ENCODE data around the gene POLD2. TPM values are rescaled to one million over a fixed set of nuclear protein-coding genes. Genes with fewer than 3 reads are reported as not detected.
A peak's percentile ranks its signal among the peaks of the same experiment; 100 is the strongest.

Gene POLD2
- total RNA-seq, 1 donor from 2014 or later: 78.0 TPM

DNA sequence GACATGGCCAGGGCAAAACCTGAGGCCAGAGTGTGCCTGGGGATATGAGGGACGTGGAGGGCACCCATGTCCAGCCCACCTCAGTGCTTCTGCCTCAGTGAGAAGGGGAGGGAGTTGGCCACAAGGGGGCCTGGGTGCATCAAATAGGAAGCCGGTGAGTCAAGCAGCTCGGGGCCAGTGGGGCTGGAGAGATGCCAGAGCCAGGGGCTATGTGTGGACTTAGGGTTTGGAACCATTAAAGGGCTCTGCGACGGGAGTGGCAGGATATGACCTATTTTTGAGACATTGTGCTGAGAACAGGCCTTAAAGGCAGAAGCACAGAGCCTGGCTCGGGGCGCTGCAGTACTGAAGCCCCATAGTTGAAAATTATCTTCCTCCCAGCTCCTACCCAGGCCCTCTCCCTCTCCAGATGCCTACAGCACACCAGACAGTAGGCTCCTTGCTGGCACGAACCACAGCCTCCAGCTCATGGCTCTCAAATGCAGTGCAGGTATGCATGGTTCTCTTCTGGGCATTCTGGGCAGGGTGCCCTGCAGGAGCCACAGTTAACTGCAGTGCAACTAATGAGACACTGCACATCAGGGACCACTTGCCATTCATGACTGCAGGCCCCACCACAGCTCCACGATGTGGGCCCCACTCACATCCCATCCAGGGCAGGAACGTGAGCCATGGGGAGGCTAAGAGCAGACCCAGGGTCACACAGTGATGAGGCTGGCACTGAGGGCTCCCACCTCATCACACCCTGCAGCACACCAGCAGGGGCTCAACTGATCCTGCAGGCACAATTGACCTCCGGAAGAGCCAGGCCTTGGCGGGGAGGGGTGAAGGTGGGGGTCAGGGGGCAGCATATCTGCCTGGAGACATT lies 50.8 kb downstream of the POLD2 start:
- intact Hi-C loops (cut with micrococcal nuclease): loop anchor here (5.0 kb wide), 1 partner anchor 125 kb away; no protein-coding TSS in a partner anchor
- H3K27me3 ChIP-seq (ENCODE audit: low read depth): no peaks in the 10 kb centered on the region
- TF ChIP-seq, protein P1, sequence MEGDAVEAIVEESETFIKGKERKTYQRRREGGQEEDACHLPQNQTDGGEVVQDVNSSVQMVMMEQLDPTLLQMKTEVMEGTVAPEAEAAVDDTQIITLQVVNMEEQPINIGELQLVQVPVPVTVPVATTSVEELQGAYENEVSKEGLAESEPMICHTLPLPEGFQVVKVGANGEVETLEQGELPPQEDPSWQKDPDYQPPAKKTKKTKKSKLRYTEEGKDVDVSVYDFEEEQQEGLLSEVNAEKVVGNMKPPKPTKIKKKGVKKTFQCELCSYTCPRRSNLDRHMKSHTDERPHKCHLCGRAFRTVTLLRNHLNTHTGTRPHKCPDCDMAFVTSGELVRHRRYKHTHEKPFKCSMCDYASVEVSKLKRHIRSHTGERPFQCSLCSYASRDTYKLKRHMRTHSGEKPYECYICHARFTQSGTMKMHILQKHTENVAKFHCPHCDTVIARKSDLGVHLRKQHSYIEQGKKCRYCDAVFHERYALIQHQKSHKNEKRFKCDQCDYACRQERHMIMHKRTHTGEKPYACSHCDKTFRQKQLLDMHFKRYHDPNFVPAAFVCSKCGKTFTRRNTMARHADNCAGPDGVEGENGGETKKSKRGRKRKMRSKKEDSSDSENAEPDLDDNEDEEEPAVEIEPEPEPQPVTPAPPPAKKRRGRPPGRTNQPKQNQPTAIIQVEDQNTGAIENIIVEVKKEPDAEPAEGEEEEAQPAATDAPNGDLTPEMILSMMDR (IDR thresholded peaks at IDR 0.05; ENCODE audit: borderline replicate concordance): peak; percentile 76
- peak overlapping the region; percentile 44 for H3K4me3 ChIP-seq
- peak overlapping the region; percentile 93 for H3K27ac ChIP-seq (replicated peaks)
- H3K9me3 ChIP-seq (replicated peaks): no peaks in the 10 kb centered on the region
- DNase-seq: peak; percentile 82
- H3K36me3 ChIP-seq: peaks cover 41% of the 10 kb centered on the region
- H3K4me1 ChIP-seq: peaks cover 73% of the 10 kb centered on the region

DNA sequence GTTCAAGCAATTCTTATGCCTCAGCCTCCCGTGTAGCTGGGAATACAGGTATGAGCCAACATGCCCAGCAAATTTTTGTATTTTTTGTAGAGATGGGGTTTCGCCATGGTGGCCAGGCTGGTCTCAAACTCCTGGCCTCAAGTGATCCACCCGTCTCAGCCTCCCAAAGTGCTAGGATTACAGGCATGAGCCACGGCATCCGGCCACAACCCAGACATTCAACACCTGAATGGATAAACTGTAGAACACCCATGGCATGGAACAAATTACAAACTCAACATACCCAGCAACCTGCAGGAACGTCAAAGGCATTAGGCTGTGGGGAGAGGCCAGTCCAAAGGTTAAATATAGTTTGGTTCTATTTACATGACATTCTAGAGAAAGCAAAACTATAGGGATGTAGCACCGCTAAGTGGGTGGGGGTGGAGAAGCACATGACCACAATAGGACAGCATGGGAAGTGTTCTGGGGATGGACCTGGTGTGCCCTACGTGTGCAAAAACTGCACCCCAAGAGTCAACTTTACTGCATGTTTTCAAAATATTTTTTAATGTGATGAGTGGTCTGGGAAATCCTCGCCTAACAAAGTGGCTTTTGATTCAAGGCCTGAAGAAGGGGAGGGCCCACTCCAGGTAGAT lies 51.5 kb downstream of the POLD2 start:
- H3K36me3 ChIP-seq: peaks cover 33% of the 10 kb centered on the region
- intact Hi-C loops (cut with micrococcal nuclease): loop anchor here (5.0 kb wide), 1 partner anchor 125 kb away; no protein-coding TSS in a partner anchor
- no peaks in the 10 kb centered on the region for H3K9me3 ChIP-seq (replicated peaks)
- no peaks in the 10 kb centered on the region for H3K27me3 ChIP-seq (ENCODE audit: low read depth)
- peak overlapping the region; percentile 93 for H3K27ac ChIP-seq (replicated peaks)
- H3K4me3 ChIP-seq: no peak overlapping the region
- peak; percentile 7 for DNase-seq
- TF ChIP-seq, protein P1 (IDR thresholded peaks at IDR 0.05; ENCODE audit: borderline replicate concordance): no peak
- H3K4me1 ChIP-seq: peaks cover 71% of the 10 kb centered on the region

DNA sequence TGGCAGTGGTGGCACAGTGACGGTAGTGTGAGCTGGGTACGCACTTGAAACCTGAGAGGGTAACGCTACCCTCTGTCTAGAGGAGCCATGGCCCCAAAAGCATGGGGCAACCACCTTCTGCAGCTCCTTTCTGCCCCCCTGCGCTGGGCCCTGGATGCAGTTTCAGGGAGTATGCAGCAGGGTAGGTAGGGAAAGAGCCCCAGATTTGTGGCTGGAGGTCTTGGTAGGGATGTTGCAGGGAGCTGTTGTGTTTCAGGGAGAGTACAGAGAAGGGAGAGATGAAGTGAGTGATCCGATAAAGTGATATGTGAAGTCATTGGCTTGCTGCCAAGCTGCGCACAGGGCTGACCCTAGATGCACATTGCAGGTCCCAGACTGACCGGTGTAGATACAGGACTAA lies 55.3 kb downstream of the POLD2 start:
- TF ChIP-seq, protein P1 (IDR thresholded peaks at IDR 0.05; ENCODE audit: borderline replicate concordance): no peak
- Histone ChIP-seq H3K36me3 (peaks cover under 1% of the 10 kb centered on the region), H3K4me1 (peaks cover 75% of the 10 kb centered on the region), H3K4me3 (no peak overlapping the region), H3K27me3 (ENCODE audit: low read depth) (no peaks in the 10 kb centered on the region), H3K27ac (replicated peaks) (no peak overlapping the region), H3K9me3 (replicated peaks) (no peaks in the 10 kb centered on the region)
- DNase-seq: no peak
- intact Hi-C loops (cut with micrococcal nuclease): no loop called here

DNA sequence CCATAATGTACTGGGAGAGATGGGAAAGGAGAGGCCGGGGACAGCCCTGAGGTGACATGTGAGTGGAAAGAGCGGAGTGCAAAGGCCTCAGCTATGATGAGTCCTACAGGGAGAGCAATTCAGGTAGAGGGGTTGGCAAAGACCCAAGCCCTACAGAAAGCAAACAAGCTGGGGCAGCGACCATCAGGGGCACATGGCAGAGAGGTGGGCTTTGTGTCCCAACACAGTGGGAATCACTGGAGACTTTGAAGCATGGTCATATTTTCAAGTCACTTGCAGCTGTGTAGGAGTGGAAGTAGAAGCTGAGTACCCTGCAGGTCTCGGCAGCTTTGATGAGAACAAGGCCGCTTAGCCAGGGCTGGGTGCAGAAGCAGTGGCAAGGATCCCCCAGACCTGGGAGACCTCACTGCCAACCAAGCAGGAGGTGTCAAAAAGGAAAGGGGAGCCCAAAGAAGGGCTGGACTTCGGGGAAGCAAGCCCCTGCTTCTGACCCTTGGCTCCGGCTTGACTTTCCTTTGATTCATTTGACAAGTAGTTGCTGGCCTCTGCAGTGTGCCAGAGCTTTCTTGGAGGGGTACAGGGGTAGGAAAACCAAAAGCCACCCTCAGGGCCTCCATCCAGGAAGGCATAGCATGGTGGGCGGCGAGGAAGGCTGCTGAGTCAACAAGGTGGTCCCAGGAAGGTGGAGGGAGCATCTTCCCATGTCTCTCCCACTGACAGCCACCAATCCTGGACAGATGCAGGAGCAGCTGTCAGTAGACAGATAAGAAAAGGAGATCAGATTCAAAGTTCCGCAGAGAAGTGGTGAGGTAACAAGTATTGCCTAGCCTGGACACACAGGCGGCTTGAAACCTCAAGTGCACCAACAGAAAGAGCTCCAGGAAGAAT lies 56.0 kb downstream of the POLD2 start:
- Histone ChIP-seq H3K4me1 (peaks cover 75% of the 10 kb centered on the region), H3K27ac (replicated peaks) (peak overlapping the region; percentile 5), H3K9me3 (replicated peaks) (no peaks in the 10 kb centered on the region), H3K27me3 (ENCODE audit: low read depth) (no peaks in the 10 kb centered on the region), H3K36me3 (no peaks in the 10 kb centered on the region), H3K4me3 (no peak overlapping the region)
- DNase-seq: no peak
- intact Hi-C loops (cut with micrococcal nuclease): no loop called here
- TF ChIP-seq, protein P1 (IDR thresholded peaks at IDR 0.05; ENCODE audit: borderline replicate concordance): no peak

DNA sequence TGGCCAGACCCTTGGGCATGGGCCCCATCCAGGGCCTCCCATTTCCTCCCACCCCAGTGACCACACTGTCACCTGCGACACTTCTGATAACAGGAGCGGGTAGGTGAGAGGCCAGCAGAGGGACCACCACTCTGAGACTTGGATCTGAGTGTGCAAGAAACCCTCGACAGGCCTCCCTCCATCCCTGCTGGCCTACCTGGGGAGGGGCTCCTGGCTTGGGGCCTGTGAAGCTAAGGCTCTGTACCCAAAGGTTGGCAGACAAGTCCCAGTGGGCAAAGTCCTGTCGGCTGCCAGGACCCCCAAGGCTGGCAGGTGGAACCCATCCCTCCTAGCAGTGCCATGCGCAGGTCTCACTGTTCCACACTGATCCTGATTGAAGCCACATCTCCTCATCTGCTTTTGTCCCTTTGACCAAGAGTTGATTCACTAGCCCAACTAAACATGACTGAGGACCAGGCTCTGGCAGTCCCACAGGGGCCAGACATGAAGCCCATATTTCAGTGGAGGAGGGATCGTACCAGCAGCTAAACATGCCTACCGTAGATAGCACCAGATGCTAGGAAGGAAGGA lies 56.8 kb downstream of the POLD2 start:
- Histone ChIP-seq H3K9me3 (replicated peaks) (no peaks in the 10 kb centered on the region), H3K27ac (replicated peaks) (peak overlapping the region; percentile 89), H3K4me1 (peaks cover 75% of the 10 kb centered on the region), H3K27me3 (ENCODE audit: low read depth) (no peaks in the 10 kb centered on the region), H3K36me3 (peaks cover 5% of the 10 kb centered on the region), H3K4me3 (no peak overlapping the region)
- no peak for DNase-seq
- TF ChIP-seq, protein P1 (IDR thresholded peaks at IDR 0.05; ENCODE audit: borderline replicate concordance): no peak
- intact Hi-C loops (cut with micrococcal nuclease): no loop called here

Data from left ventricle myocardium inferior (tissue), 1 donor.